GM18505 (cell line): ENCODE data around the gene ZNF423.

ENCODE experiments used
- ATAC-seq: cut with Tn5 transposase; IDR thresholded peaks from one replicate; pipeline ENCODE4 v1.9.1; 2021; ENCODE audit not compliant: unreplicated experiment
- POLR2A ChIP-seq: IDR thresholded peaks from 4 replicates; pipeline ENCODE4 v1.6.1; 2011; ENCODE audit warnings: borderline replicate concordance; ENCODE audit not compliant: insufficient read depth, insufficient read length; ENCODE audit errors: extremely low read depth

The ZNF423 gene

DNA sequence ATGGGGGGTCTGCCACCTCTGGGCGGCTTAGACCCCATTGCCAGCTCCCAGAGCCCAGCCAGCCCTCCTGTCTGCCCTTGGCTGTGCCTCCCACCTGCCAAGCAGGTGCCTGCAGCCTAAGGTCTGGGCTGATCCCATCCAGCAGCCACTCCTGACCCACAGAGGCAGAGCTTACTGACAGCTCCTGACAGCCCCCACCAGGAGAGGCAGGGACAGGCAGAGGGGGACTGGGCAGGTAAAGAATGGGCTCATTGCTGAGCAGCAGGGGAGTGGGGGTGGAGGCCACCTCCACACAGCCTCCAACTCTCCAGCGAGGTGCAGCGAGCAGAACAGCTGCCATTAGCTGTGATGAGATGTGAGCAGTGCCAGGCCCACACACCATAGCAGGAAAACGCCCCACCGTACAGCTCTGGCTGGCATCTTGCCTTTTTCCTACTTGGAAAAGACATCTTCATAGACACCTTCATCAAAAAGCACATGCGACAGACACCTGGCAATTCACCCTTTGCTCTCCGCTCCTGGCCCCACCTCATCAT, 317.9 kb downstream of the ZNF423 start:
- TF ChIP-seq POLR2A: no peak
- no peak for ATAC-seq

DNA sequence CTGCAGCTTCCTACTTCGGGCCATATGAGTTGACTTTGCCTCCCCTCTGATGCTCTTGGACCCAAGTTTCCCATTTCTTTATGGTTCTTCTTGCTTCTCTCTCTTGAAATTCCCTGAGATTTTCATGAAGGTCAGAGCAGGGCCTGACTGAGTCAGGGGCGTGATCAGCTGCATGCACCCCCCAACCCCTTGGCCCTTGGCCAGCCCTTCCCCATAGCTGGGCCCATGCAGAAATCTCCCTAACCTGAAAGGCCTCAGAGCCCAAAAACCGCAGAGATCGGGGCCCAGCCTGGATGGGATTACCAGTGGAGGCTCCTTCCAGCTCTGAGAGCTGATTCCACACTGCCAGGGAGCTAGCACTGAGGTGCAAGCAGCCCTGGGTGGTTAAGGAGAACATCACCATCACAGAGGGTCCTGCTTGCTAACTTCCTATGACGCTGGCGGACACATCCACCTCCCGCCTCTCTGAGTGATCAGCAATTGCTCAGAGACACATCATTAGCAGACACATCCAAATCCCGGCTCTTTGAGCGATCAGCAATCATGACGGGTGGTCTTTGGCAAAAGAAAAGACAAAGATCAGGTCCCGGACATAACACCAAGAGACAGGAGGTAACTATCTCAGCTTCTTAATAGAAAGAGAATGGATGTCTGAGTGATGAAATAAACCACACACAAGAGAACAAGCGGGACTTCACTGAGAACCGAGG, 320.9 kb downstream of the ZNF423 start:
- no peak for TF ChIP-seq POLR2A
- no peak for ATAC-seq

DNA sequence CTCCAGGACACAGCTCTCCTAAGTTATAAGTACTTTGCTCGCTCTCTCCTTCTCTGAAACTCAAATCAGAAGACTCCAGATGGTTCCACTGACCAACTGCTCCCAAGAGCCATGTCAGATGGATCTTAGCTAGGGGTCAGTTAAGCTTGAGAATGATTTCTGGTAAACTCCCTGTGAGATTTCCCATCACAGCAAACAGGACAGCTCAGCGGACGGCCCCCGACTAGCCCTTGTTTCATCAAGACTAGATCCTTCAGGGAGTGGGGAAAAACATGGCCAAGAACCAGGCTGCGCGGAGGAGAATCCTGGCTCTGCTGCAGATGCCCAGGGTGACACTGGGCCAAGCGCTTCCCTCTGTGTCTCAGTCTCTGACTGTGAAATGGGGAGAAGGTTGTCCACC, 322.5 kb downstream of the ZNF423 start:
- no peak for TF ChIP-seq POLR2A
- no peak for ATAC-seq

DNA sequence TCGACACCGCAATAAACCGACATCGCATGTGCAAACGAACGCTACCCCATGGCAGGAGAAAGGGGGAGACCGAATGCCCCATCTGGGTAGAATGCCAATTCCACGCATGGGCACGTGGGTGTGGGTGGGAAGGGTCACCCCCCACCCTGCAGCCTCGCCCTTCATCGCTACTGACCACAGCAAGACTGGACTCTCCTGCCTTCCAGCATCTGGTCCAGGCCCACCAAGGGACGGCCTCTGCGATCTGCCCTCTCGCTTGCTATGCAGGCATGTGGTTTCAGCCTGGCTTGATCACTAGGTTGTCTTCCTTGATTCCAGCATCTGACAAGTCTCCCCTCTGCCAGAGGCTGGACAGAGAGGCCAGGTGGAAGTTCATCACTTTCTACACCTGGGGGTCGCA, 323.0 kb downstream of the ZNF423 start:
- no peak for TF ChIP-seq POLR2A

DNA sequence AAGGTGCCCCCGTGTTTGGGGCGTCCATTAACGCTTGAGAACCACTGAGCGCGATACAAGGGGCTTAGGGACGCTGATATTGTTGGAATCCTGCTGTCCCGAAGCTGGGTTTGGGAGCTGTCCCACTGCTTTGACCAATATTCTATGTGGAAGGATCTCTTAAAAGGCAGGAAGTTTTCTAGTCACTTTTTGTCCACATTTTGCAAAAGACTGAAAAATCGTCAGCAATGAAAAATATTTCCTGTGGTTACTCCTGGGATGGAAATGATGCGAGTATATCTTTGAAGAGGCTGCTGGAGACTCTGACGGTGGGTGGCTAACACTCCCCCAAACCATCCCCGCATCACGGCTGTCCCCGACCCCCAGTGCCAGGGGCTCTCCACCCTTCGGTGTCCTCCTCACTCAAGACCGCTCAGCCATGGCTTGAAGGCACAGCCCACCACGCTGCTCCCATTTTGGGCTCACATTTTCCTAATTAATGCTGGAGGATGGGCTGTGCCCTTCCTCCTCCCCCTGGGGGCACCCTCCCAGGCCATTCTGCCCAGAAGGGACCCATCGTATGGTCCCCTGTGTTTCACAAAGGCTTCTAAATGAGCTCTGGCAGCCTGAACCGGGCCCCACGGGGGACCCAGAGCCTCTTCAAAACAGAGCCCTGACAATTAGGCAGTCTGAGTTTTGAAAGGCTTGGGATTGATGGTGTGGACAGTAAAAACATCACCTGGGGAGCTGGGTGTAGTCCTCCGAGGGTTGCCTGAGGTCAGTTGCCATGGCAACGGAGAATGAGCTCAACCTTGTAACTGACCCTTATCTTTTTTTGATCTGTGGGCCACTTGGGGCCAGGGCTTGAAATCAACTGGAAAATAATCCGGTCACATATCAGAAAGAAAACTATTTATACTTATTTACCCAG, 323.7 kb downstream of the ZNF423 start:
- no peak for TF ChIP-seq POLR2A
- no peak for ATAC-seq

More for the DNA sequence above, 323.0 kb downstream of the ZNF423 start:
- no peak for ATAC-seq

DNA sequence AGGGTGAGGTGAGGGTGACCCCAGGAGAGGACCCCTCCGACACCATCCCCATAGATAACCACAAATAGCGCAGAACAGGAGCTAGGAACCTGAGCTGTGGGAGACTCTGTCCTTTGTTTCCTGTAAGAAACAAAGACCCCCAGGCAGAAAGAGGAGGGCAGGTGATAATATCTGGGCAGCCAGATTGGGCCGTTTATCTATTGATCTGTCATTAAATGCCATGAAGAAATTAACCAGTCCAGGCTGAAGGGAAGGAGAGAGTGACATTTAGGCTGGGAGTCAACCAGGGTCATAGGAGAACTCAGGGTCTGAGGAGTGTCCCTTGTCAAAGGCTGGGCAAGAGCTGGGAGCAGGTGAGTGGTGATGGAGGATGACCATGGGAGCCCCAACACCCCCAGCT, 324.5 kb downstream of the ZNF423 start:
- TF ChIP-seq POLR2A: no peak
- no peak for ATAC-seq

DNA sequence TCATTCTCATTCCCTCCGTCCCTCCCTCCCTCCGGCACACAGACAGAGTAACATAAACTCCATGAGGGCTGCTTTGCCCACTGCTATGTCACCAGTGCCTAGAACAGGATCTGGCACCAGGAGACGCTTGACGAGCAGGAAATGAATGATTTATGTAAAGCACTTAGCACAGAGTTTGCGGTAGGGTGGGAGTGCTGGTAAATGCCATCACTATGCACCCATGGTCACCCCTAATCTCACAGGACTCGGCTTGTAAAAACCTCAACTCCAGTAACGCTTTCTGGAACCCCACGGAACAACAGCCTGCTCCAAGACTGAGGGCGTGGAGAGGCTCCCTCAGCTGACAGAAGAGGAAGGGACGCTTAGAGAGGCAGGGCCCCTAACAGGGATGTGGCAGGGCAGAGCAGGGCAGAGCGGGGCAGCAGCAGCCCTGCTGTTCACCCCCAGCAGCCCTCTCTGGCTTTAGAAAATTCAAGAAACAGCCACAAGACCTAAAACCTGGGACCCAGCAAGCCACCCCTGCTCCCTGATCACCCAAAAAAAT, 325.4 kb downstream of the ZNF423 start:
- no peak for ATAC-seq
- TF ChIP-seq POLR2A: no peak

DNA sequence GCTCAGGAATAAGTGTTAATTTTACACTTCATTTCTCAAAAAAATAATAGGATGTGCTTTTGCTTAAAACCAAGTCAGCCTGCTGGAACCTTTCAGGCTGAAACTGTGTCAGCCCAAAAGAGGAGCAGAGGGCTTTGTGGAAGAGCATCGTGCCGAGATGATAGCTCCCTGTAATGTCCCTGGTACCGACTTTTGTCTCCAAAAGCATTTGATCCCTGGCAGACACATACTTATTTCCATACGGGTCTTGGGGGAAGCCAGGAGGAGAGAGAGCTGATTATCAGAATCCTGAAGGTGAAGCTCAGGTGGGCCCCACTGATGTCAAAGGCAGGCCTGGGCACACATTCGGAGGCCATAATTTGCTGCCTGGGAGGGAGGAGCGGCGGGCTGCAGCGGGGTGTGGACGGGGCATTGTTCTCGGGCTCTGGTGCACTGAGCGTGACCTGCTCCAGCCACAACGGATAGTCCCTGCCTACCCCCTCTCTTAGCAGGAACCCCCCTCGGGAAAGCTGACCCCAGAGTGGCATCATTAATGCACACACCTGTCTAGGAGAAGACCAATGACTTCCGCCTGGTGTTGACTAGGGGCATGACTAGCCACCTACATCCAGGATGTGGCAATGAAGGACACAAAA, 326.4 kb downstream of the ZNF423 start:
- TF ChIP-seq POLR2A: no peak
- no peak for ATAC-seq

DNA sequence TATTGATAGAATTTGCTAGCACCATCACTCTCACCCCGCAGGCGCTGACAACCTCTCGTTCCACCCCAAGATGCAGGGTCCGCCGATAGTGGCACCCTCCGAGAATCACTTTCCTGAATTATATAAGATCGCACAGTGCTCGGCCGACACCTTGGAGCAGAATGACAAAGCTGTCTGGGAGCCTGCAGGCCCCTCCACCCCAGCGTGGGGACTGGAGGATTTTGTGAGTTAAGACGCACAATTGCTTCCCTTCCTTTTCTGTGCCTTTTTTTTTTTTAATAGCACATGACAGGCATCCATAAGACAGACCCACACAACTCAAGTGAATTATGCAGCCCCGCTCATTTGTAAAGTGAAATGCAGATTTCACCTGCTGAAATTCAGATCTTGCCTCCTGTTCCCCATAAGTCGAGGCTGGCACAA, 327.0 kb downstream of the ZNF423 start:
- no peak for ATAC-seq
- no peak for TF ChIP-seq POLR2A

DNA sequence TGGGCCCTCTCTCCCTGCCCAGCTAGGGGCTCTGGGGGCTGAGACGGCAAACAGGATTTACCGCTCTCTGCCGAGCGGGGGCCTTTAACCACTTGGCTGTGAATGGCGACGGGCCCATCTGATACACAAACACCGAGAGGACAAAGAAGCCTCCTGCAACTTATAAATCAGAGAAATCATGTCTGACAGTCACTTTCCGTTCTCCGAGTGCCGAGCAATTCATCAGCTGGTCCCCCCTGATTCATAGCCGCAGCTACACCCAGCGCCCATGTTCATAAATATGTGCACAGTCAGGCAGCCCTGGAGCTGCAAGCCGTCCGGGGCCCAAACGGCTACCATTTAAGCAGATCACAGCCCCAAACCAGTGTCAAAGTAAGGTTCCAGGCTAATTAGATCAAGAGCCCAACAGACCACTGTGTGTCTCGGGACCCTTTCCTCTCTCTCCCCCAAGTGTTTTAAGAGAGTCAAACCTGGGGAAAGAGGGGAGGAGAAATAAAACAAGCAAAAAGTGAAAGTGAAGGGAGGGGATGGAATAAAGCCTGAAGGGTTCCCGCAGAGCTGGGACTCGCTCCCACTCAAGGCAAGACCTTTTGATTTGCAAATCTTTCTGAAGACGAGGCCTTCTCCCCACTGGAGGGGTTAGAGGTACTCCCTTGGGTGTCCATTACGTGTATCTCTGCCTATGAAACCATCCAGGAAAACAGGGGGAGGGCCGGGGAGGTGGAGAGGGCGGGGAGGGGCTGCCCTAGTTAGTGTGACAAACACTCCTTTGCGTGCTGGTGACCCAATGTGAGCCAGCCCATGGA, 327.6 kb downstream of the ZNF423 start:
- no peak for TF ChIP-seq POLR2A
- ATAC-seq: no peak

DNA sequence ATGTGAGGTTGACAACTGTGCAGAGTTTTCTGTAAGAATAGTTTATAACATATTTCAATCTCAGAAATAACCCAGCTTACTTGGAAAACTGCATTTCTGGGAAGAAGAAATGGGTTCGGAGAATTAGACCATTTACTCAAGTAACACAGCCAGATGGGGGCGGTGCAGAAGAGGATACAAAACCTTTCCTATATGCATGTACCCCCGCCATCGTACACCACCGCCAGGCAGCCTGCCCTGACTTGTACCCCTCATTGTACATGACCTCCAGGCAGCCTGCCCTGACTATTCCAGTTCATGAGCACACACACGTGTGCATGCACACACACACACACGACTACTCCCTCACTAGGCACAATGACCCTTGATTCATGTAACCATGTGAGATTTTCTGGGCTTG, 328.3 kb downstream of the ZNF423 start:
- TF ChIP-seq POLR2A: no peak
- no peak for ATAC-seq

DNA sequence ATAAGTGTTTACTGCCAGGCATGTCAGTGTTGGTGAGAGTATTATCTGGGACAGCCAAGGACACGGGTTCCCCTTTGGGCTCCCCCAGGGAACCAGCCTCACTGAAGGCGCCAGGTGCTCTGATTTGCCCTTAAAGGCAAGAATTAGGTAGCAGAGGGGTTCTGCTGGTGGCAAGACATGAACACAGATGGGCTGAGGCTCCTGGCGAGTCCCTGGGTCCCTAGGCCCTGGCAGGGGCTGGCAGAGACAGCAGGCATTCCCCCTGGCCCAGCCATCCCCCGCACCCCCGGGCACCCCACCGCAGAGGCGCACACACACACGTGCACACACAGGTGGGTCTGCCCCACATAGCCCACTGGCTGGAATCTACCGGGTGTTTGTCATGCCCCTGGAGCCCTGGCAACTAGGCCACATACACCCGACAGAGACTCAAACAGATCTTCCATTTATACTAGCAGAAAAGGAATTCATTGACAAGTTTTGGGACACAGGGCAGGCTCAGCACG, 329.0 kb downstream of the ZNF423 start:
- no peak for TF ChIP-seq POLR2A
- no peak for ATAC-seq
